Stimulated activated CD8-positive, alpha-beta memory T cell treated with anti-CD3 and anti-CD28 coated beads, Interleukin-4, amount 100 ng/mL, for 1 hour (primary cell): ENCODE data around the gene EMC8.

Experiments used
- DNase-seq, 2 donors: peaks; one replicate each; pipeline ENCODE4 v3.0.0-alpha.2; 2020; ENCODE audit warnings: low read depth in 2 of 2, low spot score in 1 of 2

The EMC8 gene

DNA sequence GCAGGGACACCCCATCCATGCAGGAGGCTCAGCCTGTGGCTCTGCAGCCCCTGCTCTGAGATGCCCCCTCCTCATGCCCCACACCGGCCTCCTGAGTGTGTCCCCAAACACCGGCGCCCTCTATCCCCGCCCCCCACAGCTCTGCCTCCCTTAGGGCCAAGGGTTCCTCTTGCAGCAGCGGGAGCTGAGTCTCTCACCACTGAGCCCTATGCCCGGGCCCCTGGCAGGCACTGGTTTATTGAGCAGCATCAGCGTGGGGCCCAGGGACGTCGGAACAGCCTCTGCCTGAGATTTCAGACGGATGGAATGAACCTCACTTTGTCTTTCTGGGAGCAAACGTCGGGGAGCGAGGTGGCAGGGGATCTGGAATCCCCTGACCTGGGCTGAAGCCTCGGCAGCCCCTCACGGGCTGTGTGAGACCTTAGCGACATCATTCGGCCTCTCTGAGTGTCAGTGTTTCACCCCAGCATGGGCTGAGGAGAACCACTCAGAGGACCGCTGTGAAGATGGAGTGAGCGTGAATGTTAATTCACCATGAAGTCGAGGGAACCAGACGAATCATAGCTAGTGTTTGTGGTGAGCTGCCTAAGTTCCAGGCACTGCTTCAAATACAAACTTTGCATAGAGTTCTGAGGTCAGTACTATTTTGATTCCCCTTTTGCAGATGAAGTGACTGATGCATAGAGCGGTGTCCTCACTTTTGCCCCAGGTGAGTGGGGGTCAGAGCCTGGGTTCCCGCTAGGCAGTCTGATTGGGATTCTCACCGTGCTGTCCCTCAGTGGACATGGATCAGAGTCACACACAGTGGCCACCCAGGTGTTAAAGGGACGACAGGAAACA, 43.2 kb downstream of the EMC8 start:
- DNase-seq: no peak

DNA sequence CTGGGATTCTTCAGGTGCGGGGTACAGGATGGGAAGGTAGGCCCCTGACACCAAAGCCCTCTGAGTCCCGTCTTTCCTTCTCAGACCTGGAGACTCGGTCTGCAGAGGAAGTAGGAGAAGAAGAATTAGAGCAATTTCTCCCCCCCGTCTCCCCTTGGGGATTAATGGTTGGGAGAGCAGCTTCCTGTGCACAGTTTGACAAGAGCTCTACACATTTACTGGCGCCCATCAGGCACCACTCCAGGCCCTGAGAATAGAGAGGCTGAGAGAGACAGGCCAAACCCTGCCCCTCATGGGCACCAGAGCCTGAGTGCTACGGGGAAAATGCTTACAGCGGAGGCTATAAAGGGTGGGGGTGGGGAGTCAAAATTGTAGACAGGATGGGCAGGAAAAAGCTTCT, 44.9 kb downstream of the EMC8 start:
- no peak for DNase-seq

DNA sequence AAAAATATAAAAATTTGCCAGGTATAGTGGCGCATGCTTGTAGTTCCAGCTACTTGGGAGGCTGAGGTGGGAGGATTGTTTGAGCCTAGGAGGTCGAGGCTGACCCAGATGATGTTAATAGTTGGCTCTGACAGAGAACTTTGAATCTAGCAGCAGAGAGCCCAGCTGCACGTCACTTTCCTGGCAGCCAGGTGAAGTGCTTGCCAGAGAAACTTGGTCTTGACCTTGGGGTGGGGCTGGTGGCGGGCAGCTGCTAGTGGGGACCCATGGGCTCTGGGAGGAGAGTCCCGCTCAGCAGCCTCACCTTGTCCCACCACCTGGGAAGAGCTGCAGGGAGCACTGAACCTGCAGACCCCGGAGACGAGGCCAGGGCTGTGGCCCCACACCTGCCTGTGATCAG, 45.4 kb downstream of the EMC8 start:
- DNase-seq: no peak

DNA sequence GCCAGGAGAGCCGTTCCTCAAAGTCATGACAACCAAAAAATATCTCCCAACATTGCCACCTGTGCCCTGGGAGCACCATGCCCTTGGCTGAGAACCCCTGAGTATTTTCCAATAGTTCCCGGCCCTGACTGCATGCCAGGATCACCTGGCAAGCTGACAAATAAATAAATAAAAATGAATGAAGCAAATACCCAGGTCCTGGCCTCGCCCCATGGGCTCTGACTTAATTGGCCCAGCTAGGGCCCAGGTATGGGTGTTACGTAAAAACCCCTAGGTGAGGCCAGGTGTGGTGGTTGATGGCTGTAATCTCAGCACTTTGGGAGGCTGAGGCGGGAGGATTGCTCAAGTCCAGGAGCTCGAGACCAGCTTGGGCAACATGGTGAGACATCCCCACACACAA, 45.8 kb downstream of the EMC8 start:
- no peak for DNase-seq

DNA sequence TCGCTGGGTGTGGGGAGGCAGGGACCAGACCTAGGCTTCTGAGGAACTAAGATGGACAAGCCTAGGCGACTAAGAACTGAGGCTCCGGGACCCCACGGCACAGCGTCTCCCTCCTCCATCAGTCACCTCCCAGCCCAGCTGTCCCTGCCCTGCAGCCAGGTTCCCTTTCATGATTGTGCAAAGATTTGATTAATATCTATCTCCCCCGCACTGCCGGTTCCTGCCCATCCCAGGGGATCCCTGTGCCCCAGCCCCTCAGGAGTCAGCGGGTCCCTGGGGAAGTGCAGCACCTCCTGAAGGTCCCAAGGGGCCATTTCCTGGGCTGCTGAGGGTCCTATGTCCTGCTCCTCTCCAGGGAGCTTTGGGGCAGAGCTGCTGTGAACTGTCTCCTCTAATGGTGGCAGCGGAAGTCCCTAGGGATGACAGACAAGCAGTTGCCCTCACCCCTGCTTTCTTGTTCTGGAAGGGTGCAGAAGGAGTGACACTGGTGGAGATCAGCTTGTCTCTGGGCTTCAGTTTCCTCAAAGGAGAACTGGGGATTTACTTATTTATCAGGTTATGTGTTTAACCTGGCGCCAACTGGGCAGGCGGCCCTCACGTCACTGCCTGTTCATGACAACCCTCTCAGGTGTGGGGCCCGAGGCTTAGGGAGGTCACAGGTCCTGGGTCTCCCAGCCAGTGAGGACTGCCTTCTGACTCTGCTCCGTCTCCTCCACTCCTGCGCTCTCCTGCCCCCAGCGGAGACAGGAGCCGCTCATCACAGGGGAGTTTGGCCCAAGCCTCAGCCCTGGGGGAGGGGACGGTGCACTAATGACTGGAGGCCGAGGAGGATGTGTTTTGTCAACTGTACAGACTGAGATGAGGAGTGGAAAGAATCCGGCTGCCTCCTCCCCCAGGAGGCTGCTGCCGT, 46.6 kb downstream of the EMC8 start:
- DNase-seq: no peak

DNA sequence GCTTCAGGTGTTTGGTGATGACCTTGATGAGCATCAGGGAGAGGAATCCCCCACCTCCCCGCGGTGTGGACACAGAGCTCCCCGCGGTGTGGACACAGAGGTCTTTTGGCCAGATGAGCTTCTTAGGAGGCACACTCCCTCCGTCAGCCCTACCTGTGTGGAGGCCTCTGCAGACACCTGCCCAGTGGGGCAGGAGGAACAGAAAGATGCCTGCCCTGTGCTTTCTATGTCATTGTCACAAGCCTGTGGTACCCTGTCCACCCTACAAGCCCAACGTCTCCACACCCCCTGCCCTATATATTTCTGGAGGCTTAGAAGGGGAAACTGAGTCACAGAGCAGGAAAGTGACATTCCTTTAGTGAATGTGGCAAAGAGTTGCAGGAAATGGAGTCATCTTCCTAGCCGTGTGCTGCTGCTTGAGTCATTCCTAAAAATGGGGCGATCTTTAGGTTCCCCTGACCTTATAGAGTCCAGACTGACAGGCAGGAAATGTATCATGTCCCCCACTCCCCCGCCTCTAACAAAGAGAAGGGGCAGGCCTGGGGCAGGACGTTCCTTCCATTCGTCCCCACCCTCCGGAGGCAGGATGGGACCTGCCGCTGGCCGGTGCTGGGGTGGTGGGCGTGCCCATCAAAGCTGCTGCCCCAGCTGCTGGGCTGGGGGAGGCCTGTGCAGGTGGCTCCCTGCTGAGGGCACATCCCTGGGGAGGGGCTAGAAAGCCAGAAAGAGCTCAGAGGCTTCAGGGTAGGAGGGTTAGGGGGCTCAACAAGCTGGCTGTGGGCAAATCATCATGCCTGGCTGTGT, 47.4 kb downstream of the EMC8 start:
- DNase-seq: no peak

DNA sequence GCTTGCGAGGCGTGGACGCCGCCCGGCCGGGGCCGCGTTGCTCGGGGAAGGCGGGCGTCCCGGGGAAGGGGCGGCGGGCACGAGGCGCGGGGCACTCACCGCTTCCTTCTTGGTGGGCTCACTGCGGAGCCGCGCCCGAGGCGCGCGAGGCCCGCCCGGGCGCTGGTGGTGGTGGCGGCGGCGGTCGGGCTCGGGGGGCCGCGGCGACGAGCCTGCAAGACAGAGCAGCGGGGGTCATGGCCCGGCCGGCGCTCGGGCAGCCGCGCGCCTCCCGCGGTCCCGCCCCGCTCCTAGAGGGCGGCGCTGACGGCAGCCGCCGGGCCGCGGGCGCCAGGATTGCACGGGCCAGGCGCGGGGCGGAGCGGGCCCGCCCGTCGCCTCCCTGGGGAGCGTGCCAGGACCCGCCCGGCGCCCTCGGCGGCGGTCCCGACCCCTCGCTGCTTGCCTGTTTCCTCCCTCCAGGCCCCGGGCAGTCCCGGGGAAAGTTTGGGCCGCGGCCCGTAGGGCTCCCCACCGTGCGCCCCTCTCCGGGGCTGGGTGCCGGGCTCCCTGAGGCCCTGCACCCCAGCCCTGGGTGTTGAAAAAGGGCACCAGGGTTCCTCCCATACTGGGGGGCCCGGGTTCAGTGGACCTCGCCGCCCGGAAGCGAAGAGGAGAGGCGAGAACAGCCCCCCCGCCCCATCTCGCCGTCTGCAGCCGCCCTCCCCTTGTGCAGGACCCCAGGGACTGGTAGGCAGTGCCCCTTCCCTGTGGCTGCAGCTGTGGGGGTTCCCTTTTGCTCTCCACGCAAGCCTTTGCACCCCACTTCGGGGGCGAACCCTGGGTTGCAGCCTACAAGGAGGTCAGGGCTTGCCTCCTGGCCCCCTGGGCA, 48.3 kb downstream of the EMC8 start, which contains the start of gene C16orf74:
Gene C16orf74, minus strand, starts transcription at position 270 of the 871 bp plus-strand sequence. CDS start 15,879 bp downstream, outside the sequence.
- DNase-seq: no peak

DNA sequence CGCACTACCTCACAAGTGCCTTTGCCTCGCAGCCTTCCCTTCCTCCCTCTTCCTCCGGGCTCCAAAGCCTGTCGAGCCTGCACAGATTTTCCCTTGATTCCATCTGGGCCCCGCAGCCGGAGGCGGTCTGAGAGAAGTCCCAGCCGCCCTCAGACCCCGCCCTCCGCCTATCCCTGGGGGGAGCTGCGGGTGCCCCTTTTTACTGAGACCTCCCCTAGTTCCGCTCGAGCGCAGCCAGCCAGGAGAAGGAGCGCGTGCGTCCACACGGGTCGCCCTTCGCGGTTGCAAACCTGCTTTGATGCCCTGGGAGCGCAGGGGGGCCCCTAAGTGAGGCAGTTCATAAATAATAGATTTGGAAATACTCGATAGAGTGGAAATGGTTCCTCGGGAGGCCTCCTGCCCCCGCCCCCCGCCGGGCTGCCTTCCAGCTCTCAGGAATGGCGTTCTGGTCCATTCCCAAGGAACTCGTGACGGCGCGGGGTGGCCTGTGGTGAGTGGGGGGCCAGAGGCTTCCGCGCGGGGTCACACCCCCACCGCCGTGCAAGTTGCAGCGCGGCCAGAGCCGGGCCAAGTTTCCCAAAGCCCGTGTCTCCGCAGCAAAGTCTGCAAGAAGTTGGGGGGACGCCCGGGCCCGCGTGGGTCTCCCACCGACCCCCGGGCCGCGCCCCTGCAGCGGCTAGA, 49.1 kb downstream of the EMC8 start:
- no peak for DNase-seq

DNA sequence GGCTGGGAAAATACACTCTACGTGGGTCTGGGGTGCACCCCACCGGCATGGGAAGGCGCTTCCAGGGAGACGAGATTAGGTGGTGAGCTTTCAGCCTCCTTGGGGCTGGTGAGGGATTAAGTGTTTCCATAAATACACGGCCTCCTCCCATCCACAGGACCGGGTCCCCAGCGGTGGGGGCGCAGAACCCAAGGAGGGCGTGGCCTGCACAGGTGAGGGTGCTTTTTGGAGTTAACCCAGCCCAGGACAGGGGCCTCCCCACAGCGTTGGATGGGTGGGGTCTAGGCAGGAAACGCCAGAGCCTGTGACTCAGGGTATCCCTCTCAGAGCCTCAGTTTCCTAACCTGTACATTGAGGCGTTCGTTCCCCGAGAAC, 49.6 kb downstream of the EMC8 start:
- no peak for DNase-seq

DNA sequence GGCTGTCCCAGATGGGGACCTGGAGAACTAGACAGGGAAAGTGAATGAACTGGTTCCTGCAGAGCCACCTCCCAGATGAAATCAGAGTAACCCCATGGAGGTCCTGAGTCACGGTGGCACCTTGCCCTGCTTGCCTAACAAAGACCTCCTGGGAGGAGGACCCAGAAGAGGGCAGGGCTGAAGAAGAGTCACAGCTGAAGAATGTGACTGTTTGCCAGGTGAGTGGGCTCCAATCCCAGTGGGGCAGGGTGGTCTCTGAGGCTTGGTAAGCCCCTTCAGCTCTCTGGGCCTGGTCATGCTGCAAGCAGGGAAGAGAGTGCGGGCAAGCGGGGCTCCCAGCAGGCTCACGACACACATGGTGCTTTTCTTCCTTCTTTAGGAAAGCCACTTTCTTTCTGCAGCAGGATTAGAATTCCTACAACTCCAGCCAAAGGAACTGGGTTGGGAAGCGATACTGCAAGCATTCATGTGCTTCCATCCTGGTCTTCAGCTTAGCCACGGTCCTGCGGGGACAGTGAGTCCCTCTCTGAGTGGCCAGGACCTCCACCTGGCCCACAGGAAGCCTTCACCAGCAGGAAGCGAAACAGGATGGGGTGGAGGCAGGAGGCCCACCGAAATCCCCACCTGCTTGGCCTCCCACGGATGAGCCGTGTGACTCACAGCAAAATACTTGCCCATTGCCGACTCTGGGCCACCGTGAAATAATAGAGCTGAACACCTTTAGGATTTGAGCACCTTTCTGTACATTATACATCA, 52.7 kb downstream of the EMC8 start:
- DNase-seq: no peak

DNA sequence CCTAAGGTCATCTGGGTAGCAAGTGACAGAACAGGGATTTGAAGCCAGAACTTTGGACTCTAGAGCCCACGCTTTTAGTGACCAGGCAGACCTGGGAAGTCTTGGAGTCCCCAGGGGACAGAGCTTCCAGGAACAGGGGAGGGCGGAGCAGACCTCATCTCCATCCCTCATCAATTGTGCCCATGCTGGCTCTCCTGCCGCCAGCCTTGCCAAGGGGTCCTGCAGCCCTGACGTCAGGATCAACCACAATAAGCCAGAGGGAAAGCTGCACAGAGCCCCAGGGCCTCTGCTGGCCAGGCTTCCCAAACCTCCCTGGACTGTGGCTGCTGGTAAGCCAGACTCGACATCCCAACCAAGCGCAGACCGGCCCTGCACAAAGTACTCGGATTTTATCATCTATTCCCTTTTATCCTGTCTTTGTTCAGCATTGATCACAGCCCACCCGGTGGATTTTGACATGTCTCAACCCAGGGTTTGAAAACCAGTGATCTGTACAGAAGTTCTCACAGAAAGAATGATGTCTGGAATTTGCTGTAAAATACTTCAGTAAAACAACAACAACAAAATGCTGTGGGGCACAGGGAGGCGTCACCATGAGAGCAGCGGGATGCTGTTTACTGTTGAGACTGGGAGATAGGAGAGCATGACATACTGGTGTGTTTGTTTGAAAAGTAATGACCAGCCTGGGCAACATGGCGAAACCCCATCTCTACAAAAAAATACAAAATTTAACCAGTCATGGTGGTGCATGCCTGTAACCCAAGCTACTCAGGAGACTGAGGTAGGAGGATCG, 60.2 kb downstream of the EMC8 start:
- DNase-seq: no peak

DNA sequence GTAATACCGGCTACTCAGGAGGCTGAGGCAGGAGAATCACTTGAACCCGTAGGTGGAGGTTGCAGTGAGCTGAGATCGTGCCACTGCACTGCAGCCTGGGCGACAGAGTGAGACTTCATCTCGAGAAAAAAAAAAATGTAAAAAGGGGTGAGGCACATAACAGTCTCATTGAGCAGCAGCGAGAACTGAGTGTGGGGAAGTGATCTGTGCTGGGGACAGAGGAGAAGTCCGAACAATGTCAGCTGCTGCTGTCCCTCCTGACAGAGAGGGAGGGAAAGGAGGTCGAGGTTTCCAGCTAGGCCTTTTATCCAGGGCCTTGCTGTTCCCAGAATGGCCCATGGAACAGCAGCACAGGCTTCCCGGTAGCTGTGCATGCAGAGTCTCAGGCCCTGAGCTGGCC, 62.4 kb downstream of the EMC8 start:
- DNase-seq: no peak

DNA sequence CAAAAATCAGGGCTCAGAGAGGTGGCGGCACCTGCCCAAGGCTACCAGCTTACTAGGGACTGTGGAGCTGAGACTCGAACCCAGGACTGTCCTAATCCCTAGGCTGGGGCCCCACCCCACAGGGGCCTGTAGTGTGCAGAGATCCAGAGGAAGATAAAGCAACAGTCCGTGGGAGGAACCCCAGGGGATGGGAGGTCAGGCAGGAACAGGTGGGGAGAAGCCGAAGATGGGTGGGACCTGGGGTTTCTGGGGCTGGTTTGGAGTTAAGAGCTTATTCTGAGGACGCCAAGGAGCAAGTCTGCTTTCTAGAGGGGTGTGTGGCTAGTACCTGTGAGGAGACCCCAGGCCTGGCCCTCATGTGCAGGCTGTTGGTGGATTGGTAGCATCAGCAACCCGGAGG, 63.4 kb downstream of the EMC8 start:
- no peak for DNase-seq

DNA sequence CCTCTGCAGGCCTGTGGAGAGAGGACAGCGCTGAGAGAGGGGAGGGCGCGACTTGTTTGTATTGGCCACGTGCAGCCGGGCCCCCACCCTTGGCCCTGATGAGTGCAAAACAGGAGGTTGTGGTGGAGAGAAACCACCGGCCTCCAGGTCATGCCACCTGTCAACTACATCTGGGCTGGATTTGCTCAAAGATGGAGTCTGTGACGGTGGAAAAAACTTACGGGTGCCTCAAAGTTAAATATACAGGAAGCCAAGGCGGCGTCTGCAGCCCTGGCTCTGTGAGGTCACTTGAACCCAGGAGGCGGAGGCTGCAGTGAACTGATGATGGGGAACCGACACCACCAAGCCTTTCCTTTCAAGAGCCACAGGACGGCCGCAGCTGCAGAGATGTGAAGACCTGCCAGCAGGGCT, 64.1 kb downstream of the EMC8 start:
- peak in 1 of 2 donors; percentile 15 for DNase-seq

DNA sequence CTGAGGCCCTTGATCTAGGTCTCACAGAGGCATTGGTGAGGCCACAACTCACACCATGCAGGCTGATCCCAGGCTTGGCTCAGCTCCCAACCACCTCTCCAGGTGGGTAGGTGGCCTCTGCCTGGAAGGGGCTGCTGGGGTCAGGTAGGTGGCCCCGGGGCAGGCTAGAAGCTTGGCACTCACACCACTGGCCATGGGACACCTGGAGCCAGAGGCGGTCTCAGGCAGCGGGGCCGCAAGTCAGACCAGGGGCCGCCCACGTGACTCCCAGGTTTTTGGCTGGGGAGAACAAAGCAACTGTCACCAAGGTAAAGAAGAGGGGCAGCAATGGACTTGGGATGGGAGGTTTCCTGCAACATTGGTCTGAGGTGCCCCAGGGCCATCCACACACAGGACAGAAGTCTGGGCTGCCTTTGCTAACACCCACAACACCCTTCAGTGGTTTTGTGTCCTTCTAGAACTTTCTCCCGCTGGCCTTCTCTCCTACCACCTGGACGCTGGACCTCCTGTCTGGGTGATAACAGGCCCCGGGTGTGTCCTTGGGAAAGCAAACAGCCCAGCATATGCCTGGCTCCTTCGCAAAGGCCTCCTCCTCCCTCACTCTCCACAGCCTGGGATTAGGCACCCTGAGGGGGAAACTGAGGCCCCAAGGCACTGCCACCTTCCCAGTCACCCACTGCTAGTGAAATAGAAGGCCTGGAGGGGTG, 64.9 kb downstream of the EMC8 start:
- no peak for DNase-seq

DNA sequence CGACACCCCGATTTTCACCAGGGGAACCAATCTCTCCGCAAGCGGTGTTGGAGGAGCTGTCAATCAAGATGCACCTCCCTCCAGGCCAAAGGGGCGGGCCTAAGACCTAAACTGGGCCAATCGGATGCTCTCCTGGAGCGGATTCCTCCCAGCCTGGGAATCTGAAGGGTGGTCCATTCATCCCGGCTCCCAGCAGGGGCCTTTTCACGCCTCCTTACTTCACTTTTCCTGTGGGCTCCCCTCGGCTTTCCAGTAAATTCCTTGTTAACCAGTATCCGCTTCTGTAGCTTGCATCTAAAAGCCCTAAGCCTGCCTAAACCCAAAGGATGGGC, 65.5 kb downstream of the EMC8 start:
- DNase-seq: no peak

DNA sequence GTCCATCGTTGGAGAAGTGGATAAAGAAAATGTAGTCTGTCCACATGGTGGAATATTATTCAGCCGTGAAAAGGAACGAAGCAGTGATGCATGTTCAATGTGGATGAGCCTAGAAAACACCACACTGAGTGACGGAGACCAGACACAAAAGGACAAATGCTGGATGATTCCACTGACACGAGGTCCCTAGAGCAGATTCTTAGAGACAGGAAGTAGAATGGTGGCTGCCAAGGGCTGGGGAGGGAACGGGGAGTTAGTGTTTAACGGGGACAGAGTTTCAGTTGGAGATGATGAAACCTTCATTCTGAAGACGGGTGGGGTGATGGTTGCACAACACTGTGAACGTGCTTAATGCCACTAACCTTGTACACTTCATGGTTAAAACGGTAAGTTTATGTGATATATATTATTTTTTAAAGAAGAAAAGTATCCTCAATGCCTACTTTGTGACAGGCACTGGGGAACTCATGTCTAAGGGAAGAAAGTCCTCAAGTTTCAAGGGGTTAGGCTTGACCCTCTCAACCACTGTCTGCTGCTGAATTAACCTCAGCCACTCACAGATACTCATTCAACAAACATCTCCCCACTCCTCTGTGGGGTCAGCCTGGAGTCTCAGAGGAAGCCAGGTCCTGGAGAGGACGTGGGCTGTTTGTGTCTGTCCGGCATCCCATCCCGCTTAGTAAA, 66.0 kb downstream of the EMC8 start:
- DNase-seq: no peak
